Astrocyte (in vitro differentiated cells and primary cell): ENCODE results near the gene PTPRQ. TPM values are rescaled to one million over a fixed set of nuclear protein-coding genes. Genes with fewer than 3 reads are reported as not detected.

ENCODE experiments used
- DNase-seq: peaks from one replicate; pipeline ENCODE4 v3.0.0-alpha.2; 2010; ENCODE audit warnings: low read depth
- FAIRE-seq: peaks from 2 replicates; lab custom pipeline; 2011; peaks lifted over from hg19 to GRCh38; lab: Jason Lieb, UNC
- H2AFZ ChIP-seq: 2 replicates; pipeline ENCODE4 v1.6.0; 2012; ENCODE audit warnings: low read depth, low read length, inconsistent platforms
- H3K27ac ChIP-seq: 2 replicates; pipeline ENCODE4 v1.5.1; 2011; ENCODE audit warnings: low read depth, low read length, inconsistent platforms
- H3K27me3 ChIP-seq: 2 replicates; pipeline ENCODE4 v1.6.0; 2011; ENCODE audit warnings: low read length, inconsistent platforms; ENCODE audit not compliant: insufficient read depth
- H3K36me3 ChIP-seq: 2 replicates; pipeline ENCODE4 v1.5.1; 2011; ENCODE audit warnings: low read length, inconsistent platforms; ENCODE audit not compliant: insufficient read depth
- H3K4me1 ChIP-seq: 2 replicates; pipeline ENCODE4 v1.5.1; 2011; ENCODE audit warnings: low read length, inconsistent platforms; ENCODE audit not compliant: insufficient read depth
- H3K4me2 ChIP-seq: 2 replicates; pipeline ENCODE4 v1.6.0; 2012; ENCODE audit warnings: low read length, inconsistent platforms
- H3K4me3 ChIP-seq: 2 replicates; pipeline ENCODE4 v1.5.1; 2011; ENCODE audit warnings: low read depth, mild to moderate bottlenecking, low read length, inconsistent platforms; ENCODE audit not compliant: insufficient read depth
- H3K79me2 ChIP-seq: 2 replicates; pipeline ENCODE4 v1.6.0; 2012; ENCODE audit warnings: mild to moderate bottlenecking, low read length, inconsistent platforms; ENCODE audit not compliant: insufficient read depth
- H3K9ac ChIP-seq: 2 replicates; pipeline ENCODE4 v1.6.0; 2012; ENCODE audit warnings: mild to moderate bottlenecking, low read length, inconsistent platforms
- H3K9me3 ChIP-seq: 2 replicates; pipeline ENCODE4 v1.5.1; 2012; ENCODE audit warnings: low read depth, mild to moderate bottlenecking, low read length, inconsistent platforms; ENCODE audit not compliant: insufficient read depth
- H4K20me1 ChIP-seq: 2 replicates; pipeline ENCODE4 v1.6.0; 2012; ENCODE audit warnings: low read length, inconsistent platforms; ENCODE audit not compliant: insufficient read depth
- H3K27ac Mint-ChIP-seq: one replicate; pipeline ENCODE4 v1.8.0; 2021; ENCODE audit warnings: mild to moderate bottlenecking, mixed read lengths; ENCODE audit not compliant: unreplicated experiment
- H3K27me3 Mint-ChIP-seq: one replicate; pipeline ENCODE4 v1.8.0; 2021; ENCODE audit warnings: low read depth, mixed read lengths; ENCODE audit not compliant: unreplicated experiment
- H3K36me3 Mint-ChIP-seq: one replicate; pipeline ENCODE4 v1.8.0; 2021; ENCODE audit warnings: low read depth, mixed read lengths; ENCODE audit not compliant: unreplicated experiment
- H3K4me1 Mint-ChIP-seq: one replicate; pipeline ENCODE4 v1.8.0; 2021; ENCODE audit warnings: low read depth, mixed read lengths; ENCODE audit not compliant: unreplicated experiment
- H3K4me3 Mint-ChIP-seq: one replicate; pipeline ENCODE4 v1.8.0; 2021; ENCODE audit warnings: mild to moderate bottlenecking, moderate library complexity, mixed read lengths; ENCODE audit not compliant: unreplicated experiment
- H3K9me3 Mint-ChIP-seq: one replicate; pipeline ENCODE4 v1.8.0; 2021; ENCODE audit warnings: mild to moderate bottlenecking, mixed read lengths; ENCODE audit not compliant: unreplicated experiment
- EZH2 ChIP-seq: IDR thresholded peaks from 2 replicates; pipeline ENCODE4 v1.6.1; 2012; ENCODE audit warnings: mild to moderate bottlenecking, low read length, inconsistent platforms; ENCODE audit not compliant: insufficient read depth
- total RNA-seq: library from RNA; stranded (reverse); gene quantifications from 2 replicates; pipeline ENCODE4 v1.2.1, GENCODE V29; 2021
- TF ChIP-seq, protein P1 (sequence below): IDR thresholded peaks from 2 replicates; pipeline ENCODE4 v1.5.1; 2011; ENCODE audit warnings: low read depth, mild to moderate bottlenecking, inconsistent platforms, low read length, moderate library complexity; ENCODE audit not compliant: insufficient read depth

Gene PTPRQ
- total RNA-seq, 1 donor from 2014 or later, result 0.18 TPM

DNA sequence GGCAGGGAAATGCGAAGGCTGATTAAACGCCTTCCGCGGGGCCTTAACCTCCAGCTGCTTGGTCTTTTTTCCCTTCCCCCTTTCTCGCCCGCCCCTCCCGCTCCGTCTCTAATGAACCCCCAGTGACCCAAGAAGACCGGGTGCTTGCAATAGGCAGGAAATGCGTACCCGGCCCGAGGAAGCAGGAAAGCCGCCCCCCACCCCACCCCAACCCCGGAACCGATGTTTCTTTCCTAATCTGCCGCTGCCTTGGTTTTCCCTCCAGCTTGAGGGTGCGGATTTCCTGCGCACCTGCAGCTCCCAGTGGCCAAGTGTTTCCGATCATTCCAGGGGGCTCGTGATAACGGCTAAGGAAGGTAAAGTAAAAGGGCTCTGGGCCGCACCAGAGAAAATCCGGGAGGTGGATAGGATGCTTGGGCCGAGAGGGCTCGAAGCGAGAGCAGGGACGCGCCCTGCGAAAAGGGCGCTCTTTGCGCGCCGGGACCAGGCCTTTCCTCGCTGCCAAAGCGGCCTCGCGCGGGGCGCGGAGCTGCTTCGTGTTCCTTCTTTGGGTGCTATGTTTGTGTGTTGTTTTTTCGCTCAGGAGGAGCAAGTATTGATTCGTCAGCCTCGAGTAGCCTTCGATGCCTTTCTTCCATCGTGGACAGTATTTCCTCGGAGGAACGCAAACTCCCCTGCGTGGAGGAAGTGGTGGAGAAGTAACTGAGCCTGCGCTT, 264.4 kb downstream of the PTPRQ start:
- H3K27me3 Mint-ChIP-seq, result peaks cover 59% of the 10 kb centered on the region
- peak overlapping the region; percentile 75 for H2AFZ ChIP-seq
- H3K79me2 ChIP-seq, result no peaks in the 10 kb centered on the region

DNA sequence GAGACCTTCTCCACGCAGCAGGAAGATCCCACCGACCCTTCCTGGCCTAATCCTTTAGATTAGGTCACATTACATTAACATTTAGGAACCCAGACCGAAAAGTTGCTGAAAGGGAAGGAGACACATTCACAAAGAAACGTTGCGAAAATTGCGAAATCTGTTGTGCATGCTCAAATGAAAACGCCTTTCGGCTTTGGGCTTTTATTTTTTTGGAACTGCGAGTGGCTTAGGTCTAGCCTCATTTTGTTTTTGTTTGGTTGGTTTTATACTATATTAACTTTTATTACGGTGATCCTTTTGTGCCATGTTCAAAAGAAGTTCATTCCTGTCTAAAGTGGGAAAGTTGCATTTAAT, 264.9 kb downstream of the PTPRQ start:
- DNase-seq (no peak), FAIRE-seq (no peak)
- Mint-ChIP-seq H3K4me1 (peaks cover 9% of the 10 kb centered on the region), H3K36me3 (no peaks in the 10 kb centered on the region), H3K9me3 (no peaks in the 10 kb centered on the region), H3K27me3 (peaks cover 64% of the 10 kb centered on the region), H3K27ac (peak overlapping the region; percentile 21), H3K4me3 (peak overlapping the region; percentile 74)
- peak overlapping the region; percentile 17 for H3K9ac ChIP-seq
- peak overlapping the region; percentile 51 for H3K4me3 ChIP-seq
- H3K4me1 ChIP-seq, result peaks cover 8% of the 10 kb centered on the region
- H4K20me1 ChIP-seq, result no peaks in the 10 kb centered on the region
- no peaks in the 10 kb centered on the region for H3K9me3 ChIP-seq
- TF ChIP-seq, protein P1, sequence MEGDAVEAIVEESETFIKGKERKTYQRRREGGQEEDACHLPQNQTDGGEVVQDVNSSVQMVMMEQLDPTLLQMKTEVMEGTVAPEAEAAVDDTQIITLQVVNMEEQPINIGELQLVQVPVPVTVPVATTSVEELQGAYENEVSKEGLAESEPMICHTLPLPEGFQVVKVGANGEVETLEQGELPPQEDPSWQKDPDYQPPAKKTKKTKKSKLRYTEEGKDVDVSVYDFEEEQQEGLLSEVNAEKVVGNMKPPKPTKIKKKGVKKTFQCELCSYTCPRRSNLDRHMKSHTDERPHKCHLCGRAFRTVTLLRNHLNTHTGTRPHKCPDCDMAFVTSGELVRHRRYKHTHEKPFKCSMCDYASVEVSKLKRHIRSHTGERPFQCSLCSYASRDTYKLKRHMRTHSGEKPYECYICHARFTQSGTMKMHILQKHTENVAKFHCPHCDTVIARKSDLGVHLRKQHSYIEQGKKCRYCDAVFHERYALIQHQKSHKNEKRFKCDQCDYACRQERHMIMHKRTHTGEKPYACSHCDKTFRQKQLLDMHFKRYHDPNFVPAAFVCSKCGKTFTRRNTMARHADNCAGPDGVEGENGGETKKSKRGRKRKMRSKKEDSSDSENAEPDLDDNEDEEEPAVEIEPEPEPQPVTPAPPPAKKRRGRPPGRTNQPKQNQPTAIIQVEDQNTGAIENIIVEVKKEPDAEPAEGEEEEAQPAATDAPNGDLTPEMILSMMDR, result no peak
- TF ChIP-seq EZH2, result no peak
- H3K27me3 ChIP-seq, result peaks cover 8% of the 10 kb centered on the region
- no peaks in the 10 kb centered on the region for H3K36me3 ChIP-seq
- peak overlapping the region; percentile 75 for H2AFZ ChIP-seq
- peak overlapping the region; percentile 83 for H3K4me2 ChIP-seq
- H3K79me2 ChIP-seq, result no peaks in the 10 kb centered on the region
- no peak overlapping the region for H3K27ac ChIP-seq

More for the DNA sequence above, 264.4 kb downstream of the PTPRQ start:
- Mint-ChIP-seq H3K9me3 (no peaks in the 10 kb centered on the region), H3K4me3 (peak overlapping the region; percentile 74), H3K27ac (peak overlapping the region; percentile 21), H3K4me1 (peaks cover 10% of the 10 kb centered on the region), H3K36me3 (no peaks in the 10 kb centered on the region)
- FAIRE-seq, result no peak
- H3K27ac ChIP-seq, result no peak overlapping the region
- H3K27me3 ChIP-seq, result peaks cover 4% of the 10 kb centered on the region
- H3K4me1 ChIP-seq, result peaks cover 7% of the 10 kb centered on the region
- H3K36me3 ChIP-seq, result no peaks in the 10 kb centered on the region
- H3K9ac ChIP-seq, result peak overlapping the region; percentile 17
- H3K9me3 ChIP-seq, result no peaks in the 10 kb centered on the region
- no peaks in the 10 kb centered on the region for H4K20me1 ChIP-seq
- DNase-seq, result peak; percentile 14
- H3K4me3 ChIP-seq, result peak overlapping the region; percentile 51
- TF ChIP-seq EZH2, result no peak
- TF ChIP-seq, protein P1, result no peak
- H3K4me2 ChIP-seq, result peak overlapping the region; percentile 83
